DMS153 treated with DMSO at 0.1 percent for 48 hours (cell line): Measurements from ENCODE around the gene USP37.

Experiments
- DNase-seq: peaks from one replicate; lab custom pipeline; 2025; ENCODE audit not compliant: unreplicated experiment; lab: John Stamatoyannopoulos, UW

Gene USP37

DNA sequence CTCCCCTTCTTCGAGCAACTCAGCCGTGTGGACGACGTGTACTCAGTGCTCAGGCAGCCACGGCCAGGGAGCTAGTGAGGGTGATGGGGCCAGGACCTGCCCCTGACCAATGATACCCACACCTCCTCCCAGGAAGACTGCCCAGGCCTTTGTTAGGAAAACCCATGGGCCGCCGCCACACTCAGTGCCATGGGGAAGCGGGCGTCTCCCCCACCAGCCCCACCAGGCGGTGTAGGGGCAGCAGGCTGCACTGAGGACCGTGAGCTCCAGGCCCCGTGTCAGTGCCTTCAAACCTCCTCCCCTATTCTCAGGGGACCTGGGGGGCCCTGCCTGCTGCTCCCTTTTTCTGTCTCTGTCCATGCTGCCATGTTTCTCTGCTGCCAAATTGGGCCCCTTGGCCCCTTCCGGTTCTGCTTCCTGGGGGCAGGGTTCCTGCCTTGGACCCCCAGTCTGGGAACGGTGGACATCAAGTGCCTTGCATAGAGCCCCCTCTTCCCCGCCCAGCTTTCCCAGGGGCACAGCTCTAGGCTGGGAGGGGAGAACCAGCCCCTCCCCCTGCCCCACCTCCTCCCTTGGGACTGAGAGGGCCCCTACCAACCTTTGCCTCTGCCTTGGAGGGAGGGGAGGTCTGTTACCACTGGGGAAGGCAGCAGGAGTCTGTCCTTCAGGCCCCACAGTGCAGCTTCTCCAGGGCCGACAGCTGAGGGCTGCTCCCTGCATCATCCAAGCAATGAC is 163.6 kb downstream of the USP37 start:
- no peak for DNase-seq

DNA sequence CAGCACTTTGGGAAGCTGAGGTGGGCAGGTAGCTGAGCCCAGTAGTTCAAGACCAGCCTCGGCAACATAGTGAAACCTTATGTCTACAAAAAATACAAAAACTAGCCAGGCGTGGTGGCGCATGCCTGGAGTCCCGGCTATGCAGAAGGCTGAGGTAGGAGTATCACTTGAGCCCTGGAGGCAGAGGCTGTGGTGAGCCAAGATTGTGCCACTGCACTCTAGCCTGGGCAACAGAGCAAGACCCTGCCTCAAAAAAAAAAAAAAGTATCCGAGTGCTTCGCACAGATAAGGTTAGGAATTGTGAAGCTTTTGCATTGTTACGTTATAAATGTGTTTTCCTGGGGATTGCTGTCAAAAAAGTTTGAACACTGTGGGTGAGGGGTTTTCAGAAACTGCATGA is 164.3 kb downstream of the USP37 start:
- DNase-seq: no peak

DNA sequence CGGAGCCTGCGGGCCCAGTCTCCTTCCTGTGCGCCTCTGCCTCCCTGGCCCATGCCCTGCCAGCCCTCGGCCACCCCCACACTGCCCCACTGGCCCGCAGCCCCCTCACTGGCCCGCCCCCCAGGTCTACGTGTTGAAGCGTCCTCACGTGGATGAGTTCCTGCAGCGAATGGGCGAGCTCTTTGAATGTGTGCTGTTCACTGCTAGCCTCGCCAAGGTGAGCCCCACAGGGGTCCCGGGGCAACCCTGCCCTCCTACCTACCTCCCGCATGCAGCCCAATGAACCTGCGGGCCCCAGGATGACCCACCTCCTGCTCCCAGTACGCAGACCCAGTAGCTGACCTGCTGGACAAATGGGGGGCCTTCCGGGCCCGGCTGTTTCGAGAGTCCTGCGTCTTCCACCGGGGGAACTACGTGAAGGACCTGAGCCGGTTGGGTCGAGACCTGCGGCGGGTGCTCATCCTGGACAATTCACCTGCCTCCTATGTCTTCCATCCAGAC is 165.2 kb downstream of the USP37 start:
- DNase-seq: no peak

DNA sequence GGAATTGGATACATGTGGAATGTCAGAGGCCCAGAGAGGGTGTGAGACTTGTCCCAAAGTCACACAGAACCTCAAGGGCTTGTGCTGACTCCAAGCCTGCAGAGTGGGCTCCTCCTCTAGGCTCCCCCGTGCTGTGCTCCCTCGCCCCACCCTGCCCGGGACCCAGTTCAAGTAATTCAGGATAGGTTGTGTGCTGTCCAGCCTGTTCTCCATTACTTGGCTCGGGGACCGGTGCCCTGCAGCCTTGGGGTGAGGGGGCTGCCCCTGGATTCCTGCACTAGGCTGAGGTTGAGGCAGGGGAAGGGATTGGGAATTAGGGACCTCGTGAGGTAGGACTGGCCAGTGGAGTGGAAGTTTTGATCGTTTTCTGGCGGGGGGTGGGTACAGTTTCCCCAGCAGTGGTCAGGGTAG is 165.7 kb downstream of the USP37 start:
- no peak for DNase-seq

DNA sequence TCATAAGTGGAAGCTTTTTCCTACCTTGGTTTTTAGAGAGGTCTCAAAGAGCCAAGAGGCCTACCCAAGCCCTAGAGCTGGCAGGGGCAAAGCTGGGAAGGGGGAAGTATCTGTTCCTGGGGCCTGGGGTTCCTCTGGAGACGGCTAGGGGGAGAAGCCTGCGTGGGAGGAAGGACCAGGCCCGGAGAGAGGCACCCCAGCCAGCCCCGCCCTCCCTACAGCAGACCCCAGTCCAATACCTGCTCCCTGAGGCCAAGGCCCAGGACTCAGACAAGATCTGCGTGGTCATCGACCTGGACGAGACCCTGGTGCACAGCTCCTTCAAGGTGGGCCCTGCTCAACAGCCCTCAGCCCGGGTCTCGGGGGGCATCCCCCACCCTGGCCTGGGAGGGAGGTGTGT is 166.3 kb downstream of the USP37 start:
- no peak for DNase-seq

DNA sequence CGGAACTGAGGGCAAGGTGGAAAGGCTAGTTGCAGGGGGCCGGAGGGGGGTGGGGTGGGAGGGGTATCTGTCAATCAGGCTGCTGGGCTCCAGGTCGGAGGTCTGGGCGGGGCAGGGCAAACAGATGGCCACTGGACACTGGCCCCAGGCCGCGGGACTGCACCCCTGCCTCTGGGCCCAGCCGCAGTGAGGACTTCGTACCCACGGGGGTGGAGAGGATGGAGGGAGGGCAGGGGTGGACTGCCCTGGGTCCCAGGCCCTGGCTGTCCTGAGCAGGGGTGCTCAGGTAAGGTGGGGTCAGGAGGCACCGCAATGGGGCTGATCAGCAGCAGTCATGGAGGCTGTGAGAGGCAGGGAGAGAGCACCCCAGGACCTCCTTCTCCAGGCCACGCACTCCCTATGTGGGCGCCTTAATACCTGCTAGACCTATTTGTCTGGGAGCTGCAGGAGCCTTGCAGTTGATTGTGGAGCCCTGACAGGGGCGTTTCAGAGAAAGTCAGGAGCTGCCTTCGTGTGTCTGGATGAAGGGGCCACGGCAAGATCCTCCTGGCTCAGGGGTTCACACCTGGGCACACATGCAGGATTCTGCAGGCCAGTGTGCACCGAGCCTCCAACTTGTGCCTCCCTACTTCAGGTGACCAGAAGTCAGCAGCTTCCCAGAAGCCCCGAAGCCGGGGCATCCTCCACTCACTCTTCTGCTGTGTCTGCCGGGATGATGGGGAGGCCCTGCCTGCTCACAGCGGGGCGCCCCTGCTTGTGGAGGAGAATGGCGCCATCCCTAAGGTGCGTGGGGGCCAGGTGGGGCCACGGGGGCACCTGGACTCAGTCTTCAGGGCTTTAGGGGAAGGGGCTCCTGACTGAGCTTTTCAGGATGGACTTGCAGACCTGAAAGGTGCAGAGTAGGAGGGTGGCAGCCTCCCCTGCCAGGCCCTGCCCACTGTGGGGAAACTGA is 166.9 kb downstream of the USP37 start:
- no peak for DNase-seq
